NCI-H146 (cell line): ENCODE data around the gene TGFBI.

Experiments used
- DNase-seq: peaks from one replicate; lab custom pipeline; 2025; lab: John Stamatoyannopoulos, UW

TGFBI gene

GRCh38 chr5:136064510-136064909 lies 35.7 kb downstream of the TGFBI start:
- no peak for DNase-seq

- no peak for DNase-seq
Observed at GRCh38 chr5:136065588-136065987, 36.8 kb downstream of the TGFBI start.

GRCh38 chr5:136066661-136067271 lies 38.0 kb downstream of the TGFBI start:
- DNase-seq, result no peak

- DNase-seq, result no peak
Observed at GRCh38 chr5:136067422-136067821, 38.6 kb downstream of the TGFBI start.

GRCh38 chr5:136070486-136071285 lies 41.9 kb downstream of the TGFBI start:
- DNase-seq, result no peak

GRCh38 chr5:136073714-136074529 lies 45.1 kb downstream of the TGFBI start:
- DNase-seq, result no peak

GRCh38 chr5:136075466-136075891 lies 46.7 kb downstream of the TGFBI start:
- no peak for DNase-seq

GRCh38 chr5:136076067-136076466 lies 47.3 kb downstream of the TGFBI start:
- no peak for DNase-seq

GRCh38 chr5:136076881-136077445 lies 48.2 kb downstream of the TGFBI start:
- no peak for DNase-seq

GRCh38 chr5:136079195-136079985 lies 50.6 kb downstream of the TGFBI start:
- no peak for DNase-seq

GRCh38 chr5:136080113-136080482 lies 51.3 kb downstream of the TGFBI start:
- DNase-seq, result no peak

GRCh38 chr5:136080483-136081216 lies 51.9 kb downstream of the TGFBI start:
- DNase-seq, result no peak

GRCh38 chr5:136081217-136081591 lies 52.4 kb downstream of the TGFBI start:
- no peak for DNase-seq

GRCh38 chr5:136082390-136083193 lies 53.8 kb downstream of the TGFBI start:
- DNase-seq, result peak; percentile 55

- DNase-seq, result no peak
Observed at GRCh38 chr5:136084698-136085097, 55.9 kb downstream of the TGFBI start.

GRCh38 chr5:136086783-136087566 lies 58.2 kb downstream of the TGFBI start:
- no peak for DNase-seq

- no peak for DNase-seq
Observed at GRCh38 chr5:136087961-136088871, 59.4 kb downstream of the TGFBI start.

- DNase-seq, result no peak
Observed at GRCh38 chr5:136089791-136090190, 61.0 kb downstream of the TGFBI start.
